Brain microvascular endothelial cell (primary cell): ENCODE data around the gene CDH4.

Experiments used
- DNase-seq: peaks from one replicate; pipeline ENCODE4 v3.0.0-alpha.2; 2020
- H3K27ac ChIP-seq: fragments of 250-450 bp; sonication (Bioruptor Pico); 2 replicates; pipeline ENCODE4 v1.5.1; 2020; ENCODE audit warnings: mild to moderate bottlenecking, moderate library complexity
- H3K27me3 ChIP-seq: fragments of 250-450 bp; sonication (Bioruptor Pico); replicated peaks from 2 replicates; pipeline ENCODE4 v1.5.1; 2020; ENCODE audit warnings: mild to moderate bottlenecking
- H3K36me3 ChIP-seq: fragments of 250-450 bp; sonication (Bioruptor Pico); replicated peaks from 2 replicates; pipeline ENCODE4 v1.5.1; 2020; ENCODE audit warnings: mild to moderate bottlenecking
- H3K4me3 ChIP-seq: 2 replicates; pipeline ENCODE4 v1.5.1; 2011; ENCODE audit warnings: low read depth, mild to moderate bottlenecking, control low read depth, low read length, moderate library complexity
- CTCF ChIP-seq: IDR thresholded peaks from 2 replicates; pipeline ENCODE4 v1.5.1; 2011; ENCODE audit warnings: low read depth, mild to moderate bottlenecking, moderate library complexity, low read length, control low read depth, inconsistent platforms; ENCODE audit errors: missing control alignments
- in situ Hi-C: cut with HindIII; loops from 2 replicates; pipeline ENCODE4 v1.10.0; 2017; ENCODE audit warnings: low sequenced_read_pairs, low pct_ligation_motif_present

CDH4 gene

GRCh38 chr20:61736751-61737310, 484.8 kb downstream of the CDH4 start:
- TF ChIP-seq CTCF = no peak
- DNase-seq = no peak
- no peaks in the 10 kb centered on the region for H3K36me3 ChIP-seq
- in situ Hi-C loops = no loop called here
- no peaks in the 10 kb centered on the region for H3K27me3 ChIP-seq
- no peak overlapping the region for H3K4me3 ChIP-seq
- no peak overlapping the region for H3K27ac ChIP-seq

GRCh38 chr20:61737346-61737745, 485.3 kb downstream of the CDH4 start:
- H3K27me3 ChIP-seq = no peaks in the 10 kb centered on the region
- TF ChIP-seq CTCF = no peak
- H3K27ac ChIP-seq = no peak overlapping the region
- in situ Hi-C loops = no loop called here
- H3K36me3 ChIP-seq = no peaks in the 10 kb centered on the region
- DNase-seq = no peak
- H3K4me3 ChIP-seq = no peak overlapping the region

- no peak for DNase-seq
- in situ Hi-C loops = no loop called here
- no peak for TF ChIP-seq CTCF
- H3K27me3 ChIP-seq = no peaks in the 10 kb centered on the region
- no peaks in the 10 kb centered on the region for H3K36me3 ChIP-seq
- H3K4me3 ChIP-seq = no peak overlapping the region
- no peak overlapping the region for H3K27ac ChIP-seq
These were observed 485.9 kb downstream of the CDH4 start for GRCh38 chr20:61737812-61738443.

- DNase-seq = no peak
- Histone ChIP-seq H3K36me3 (no peaks in the 10 kb centered on the region), H3K4me3 (no peak overlapping the region), H3K27ac (no peak overlapping the region), H3K27me3 (no peaks in the 10 kb centered on the region)
- no peak for TF ChIP-seq CTCF
- in situ Hi-C loops = no loop called here
These were observed 486.6 kb downstream of the CDH4 start for GRCh38 chr20:61738601-61739069.

- TF ChIP-seq CTCF = no peak
- in situ Hi-C loops = no loop called here
- Histone ChIP-seq H3K36me3 (no peaks in the 10 kb centered on the region), H3K4me3 (no peak overlapping the region), H3K27ac (no peak overlapping the region), H3K27me3 (no peaks in the 10 kb centered on the region)
- no peak for DNase-seq
These were observed 487.2 kb downstream of the CDH4 start for GRCh38 chr20:61739086-61739831.
